WI38 (cell line): Measurements from ENCODE around the gene AHCYL2.

Source experiments
- H3K4me3 ChIP-seq: 2 replicates; pipeline ENCODE4 v1.5.1; 2011; ENCODE audit warnings: low read depth, mild to moderate bottlenecking, control low read depth, low read length
- TF ChIP-seq, protein P1 (sequence below): IDR thresholded peaks from 2 replicates; pipeline ENCODE4 v1.5.1; 2012; ENCODE audit warnings: low read depth, mild to moderate bottlenecking, control low read depth, low read length

Gene AHCYL2

DNA sequence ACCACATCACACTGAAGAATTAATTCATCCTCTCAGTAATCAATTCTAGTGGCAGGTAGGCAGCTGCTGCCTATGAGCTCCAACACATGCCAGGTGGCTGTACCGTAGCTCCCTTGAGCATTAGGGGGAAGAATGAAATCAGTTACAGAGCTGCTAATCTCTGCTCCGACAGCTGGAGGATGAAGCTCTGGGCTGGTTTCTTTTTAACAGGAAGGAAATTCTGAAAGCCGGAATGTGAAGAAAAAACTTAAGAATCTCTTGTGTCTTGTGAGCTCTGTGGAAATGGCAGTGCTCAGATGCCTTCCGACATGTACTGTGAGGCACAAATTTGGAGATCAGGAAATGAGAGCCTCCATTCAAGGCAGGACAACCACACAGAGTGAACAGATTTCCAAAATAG, 2.8 kb upstream of the AHCYL2 start:
- H3K4me3 ChIP-seq: no peak overlapping the region
- TF ChIP-seq, protein P1, sequence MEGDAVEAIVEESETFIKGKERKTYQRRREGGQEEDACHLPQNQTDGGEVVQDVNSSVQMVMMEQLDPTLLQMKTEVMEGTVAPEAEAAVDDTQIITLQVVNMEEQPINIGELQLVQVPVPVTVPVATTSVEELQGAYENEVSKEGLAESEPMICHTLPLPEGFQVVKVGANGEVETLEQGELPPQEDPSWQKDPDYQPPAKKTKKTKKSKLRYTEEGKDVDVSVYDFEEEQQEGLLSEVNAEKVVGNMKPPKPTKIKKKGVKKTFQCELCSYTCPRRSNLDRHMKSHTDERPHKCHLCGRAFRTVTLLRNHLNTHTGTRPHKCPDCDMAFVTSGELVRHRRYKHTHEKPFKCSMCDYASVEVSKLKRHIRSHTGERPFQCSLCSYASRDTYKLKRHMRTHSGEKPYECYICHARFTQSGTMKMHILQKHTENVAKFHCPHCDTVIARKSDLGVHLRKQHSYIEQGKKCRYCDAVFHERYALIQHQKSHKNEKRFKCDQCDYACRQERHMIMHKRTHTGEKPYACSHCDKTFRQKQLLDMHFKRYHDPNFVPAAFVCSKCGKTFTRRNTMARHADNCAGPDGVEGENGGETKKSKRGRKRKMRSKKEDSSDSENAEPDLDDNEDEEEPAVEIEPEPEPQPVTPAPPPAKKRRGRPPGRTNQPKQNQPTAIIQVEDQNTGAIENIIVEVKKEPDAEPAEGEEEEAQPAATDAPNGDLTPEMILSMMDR: no peak

DNA sequence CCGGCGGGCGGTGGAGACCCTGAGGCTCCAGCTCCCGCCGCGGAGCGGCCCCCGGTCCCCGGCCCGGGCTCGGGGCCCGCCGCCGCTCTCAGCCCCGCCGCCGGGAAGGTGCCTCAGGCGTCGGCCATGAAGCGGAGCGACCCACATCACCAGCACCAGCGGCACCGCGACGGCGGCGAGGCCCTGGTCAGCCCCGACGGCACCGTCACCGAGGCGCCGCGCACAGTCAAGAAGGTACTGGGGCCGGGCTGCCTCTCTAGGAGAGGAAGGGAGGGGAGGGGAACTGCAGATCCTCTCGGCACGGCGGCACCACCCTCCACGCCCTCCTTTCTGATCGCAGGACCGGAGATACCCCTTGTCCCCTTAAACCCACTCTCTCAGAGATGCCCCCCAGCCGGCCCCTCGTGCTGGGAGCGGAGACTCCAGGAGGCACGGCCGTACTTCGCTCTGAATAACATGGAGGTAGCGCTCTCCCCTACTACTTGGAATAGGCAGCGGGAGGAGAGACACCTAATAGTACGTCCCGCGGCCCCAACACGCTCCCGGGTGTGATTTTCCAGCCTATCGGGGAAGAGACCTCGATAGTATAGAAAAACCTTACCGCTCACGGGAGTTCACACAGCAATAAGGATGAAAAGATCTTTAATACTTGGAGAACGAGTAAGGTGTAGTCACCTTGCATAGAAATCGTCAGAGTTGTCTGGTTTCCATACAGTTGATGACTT, 538 bp downstream of the AHCYL2 start:
- TF ChIP-seq, protein P1: no peak
- peak overlapping the region; percentile 78 for H3K4me3 ChIP-seq

DNA sequence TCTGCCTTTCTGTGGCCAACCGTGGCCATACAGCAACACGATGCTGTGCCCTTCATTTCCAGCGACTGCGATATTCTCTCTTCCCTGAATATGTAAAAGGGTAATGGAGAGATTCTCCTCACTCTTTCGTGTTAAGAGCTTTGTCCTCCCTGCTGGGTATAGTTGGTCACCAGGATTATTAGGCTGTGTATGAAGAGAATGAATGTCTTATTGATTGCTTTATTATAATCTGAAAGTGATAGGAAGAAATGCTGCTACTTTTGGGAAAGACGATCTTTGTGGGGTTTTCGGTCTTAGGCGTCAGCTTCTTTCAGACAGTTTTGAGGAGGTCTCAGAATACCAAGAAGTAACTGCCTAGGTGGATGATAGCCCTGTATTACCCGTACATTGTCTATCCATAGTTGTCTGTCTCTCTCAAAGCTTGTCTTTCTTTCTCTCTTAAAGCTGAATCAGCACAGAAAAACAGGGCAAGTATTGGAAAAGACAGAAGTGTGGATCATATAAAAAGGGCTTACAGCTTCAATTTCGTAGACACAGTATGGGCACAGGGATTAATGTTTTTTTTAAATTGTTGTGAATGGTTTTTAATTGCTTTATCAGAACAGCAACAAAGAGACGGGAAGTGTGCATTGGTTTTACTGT, 1.2 kb downstream of the AHCYL2 start:
- peak overlapping the region; percentile 78 for H3K4me3 ChIP-seq
- TF ChIP-seq, protein P1: no peak

DNA sequence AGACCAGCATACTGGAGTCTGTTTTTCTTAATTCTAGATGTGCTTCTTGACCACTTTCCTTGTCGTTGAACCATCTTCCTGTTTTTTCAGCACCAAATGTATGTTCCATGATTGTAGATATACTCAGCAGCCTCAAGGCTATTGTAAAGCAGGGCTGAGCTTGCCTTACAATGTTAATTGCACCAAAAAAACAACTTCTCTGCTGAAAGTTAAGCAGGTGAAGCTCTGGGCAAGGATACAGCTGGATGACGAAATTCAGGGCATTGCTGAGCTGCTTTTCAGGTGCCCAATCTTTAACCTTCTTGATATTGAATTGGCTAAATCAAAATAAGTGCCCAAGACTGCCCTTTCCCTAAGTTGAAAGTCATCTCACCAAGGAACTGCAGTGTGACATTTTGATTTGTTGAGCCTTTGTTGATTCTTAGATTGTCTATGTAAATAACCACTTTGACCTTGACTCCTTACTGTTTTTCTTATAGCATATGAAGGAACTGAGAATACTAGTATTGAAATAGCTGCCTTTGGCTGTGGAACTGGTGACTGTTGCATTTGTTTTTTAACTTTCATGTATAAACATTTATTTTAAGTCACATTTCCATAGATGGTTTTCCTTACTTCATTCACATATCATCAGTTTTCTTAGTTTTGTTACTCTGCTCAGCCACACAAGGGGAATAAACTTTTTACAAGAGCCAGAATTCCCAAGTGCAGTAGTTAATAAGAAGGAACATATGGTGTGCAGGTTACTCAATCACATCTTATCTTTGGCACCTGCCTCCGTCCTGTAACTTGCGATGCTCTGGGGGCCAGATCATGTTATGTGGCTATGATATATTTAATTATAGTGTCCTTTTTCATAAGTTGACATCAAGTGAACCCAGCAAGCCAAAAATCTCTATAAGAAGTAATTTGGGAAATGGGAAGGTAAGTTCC, 3.1 kb downstream of the AHCYL2 start:
- H3K4me3 ChIP-seq: no peak overlapping the region
- TF ChIP-seq, protein P1: no peak

DNA sequence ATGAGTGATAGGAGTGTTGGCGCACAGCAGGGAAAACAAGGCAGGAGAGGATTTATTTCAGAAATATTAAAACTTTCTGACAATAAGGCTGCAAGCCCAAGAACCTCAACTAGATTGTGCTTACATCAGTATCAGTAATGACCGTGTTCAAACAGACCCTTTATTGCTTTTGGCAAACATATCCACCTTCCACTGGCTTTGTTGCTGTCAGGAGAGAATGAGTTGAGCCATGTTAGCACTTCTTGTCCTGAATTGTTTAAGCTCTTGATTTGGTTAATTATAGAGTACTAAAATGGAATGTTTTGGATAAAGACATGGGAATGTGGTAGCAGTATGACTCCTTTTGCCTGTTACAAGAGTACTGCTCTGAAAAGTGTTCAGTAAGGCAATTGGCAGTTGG, 3.8 kb downstream of the AHCYL2 start:
- TF ChIP-seq, protein P1: no peak
- no peak overlapping the region for H3K4me3 ChIP-seq

DNA sequence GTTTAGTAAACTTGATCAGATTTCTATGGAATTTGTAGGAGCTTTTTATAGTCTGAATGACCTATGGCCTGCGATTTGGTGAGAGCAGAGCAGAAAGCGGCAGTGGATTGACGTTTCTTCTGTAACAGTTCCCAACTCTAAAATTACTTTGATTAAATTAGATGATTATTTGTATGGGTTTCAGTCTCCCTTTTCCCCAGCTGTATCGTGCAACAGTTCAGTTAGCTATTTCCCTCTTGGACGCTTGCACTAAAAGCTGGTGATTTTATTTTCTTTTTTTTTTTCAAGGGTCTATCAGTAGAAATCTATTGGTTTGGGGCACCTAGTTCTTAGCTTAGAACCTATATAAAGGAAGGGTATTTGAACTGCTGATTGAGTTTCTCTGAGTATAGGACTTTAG, 6.8 kb downstream of the AHCYL2 start:
- TF ChIP-seq, protein P1: no peak

More for the DNA sequence above, 6.8 kb downstream of the AHCYL2 start:
- H3K4me3 ChIP-seq: no peak overlapping the region
